Muscle layer of colon (tissue), 2 donors: ENCODE data around the gene EMC8.

Source experiments
- H3K27ac ChIP-seq: one replicate; pipeline ENCODE4 v1.7.0; 2013; ENCODE audit warnings: low read depth, mild to moderate bottlenecking, low read length, moderate library complexity
- H3K27me3 ChIP-seq, 2 donors: one replicate each; pipeline ENCODE4 v1.7.0; 2013; ENCODE audit warnings: low read length in 2 of 2, mild to moderate bottlenecking in 2 of 2; ENCODE audit not compliant: insufficient read depth in 2 of 2, control insufficient read depth in 1 of 2
- H3K36me3 ChIP-seq: one replicate; pipeline ENCODE4 v1.7.0; 2013; ENCODE audit warnings: mild to moderate bottlenecking, low read length; ENCODE audit not compliant: insufficient read depth
- H3K4me1 ChIP-seq: one replicate; pipeline ENCODE4 v1.7.0; 2013; ENCODE audit warnings: mild to moderate bottlenecking, low read length; ENCODE audit not compliant: insufficient read depth
- H3K4me3 ChIP-seq, 2 donors: one replicate each; pipeline ENCODE4 v1.7.0; 2013; ENCODE audit warnings: low read length in 2 of 2, low read depth in 1 of 2, mild to moderate bottlenecking in 1 of 2, moderate library complexity in 1 of 2
- H3K9ac ChIP-seq: one replicate; pipeline ENCODE4 v1.7.0; 2013; ENCODE audit warnings: low read length
- H3K9me3 ChIP-seq: one replicate; pipeline ENCODE4 v1.7.0; 2013; ENCODE audit warnings: mild to moderate bottlenecking, low read length
- donor health status: abdominal sarcoma.
- donor health status: Adenocarcinoma of cecum.

The EMC8 gene

DNA sequence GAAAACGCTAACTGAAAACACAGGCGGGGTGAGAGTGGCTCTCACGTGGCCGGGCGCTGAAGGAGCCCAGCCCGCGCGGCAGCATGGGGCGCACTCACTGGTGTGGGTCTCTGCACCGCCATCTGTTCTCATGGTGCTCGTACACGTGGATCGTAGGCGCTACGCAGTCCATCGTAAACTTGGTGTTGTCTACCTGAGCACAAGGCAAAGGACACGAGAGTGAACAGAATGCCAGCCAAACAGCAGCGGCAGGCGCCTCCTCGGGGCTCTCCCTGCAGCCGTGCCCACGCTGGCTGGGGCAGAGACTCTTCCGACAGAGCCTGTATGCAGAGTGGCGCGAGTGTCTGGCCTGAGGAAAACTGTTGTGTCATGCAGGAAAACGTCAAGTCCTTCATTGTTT lies 19.1 kb downstream of the EMC8 start:
- H3K4me3 ChIP-seq = no peak overlapping the region
- H3K36me3 ChIP-seq = peaks cover 26% of the 10 kb centered on the region
- peaks cover 12% of the 10 kb centered on the region for H3K4me1 ChIP-seq
- H3K9ac ChIP-seq = no peak overlapping the region
- H3K27ac ChIP-seq = no peak overlapping the region
- no peaks in the 10 kb centered on the region for H3K27me3 ChIP-seq
- no peaks in the 10 kb centered on the region for H3K9me3 ChIP-seq

DNA sequence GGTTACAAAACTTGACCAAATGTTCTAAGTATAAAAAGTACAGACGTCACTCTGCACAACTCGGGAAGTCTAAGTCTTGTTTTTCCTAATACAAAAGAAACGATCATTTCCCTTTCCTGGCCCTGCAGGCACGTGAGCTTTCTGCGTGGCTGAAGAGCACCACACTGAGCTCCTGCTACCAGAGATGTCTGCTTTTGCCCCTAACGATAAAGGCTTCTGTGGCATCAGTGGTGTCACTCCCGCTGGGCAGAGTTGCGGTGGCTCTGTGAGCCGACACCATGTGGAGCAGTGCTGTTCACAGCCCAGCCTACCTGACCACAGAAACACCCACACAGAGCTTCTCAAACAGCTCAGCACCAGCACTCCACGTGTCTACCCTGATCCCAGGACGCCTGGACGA lies 20.5 kb downstream of the EMC8 start:
- no peaks in the 10 kb centered on the region for H3K27me3 ChIP-seq
- no peaks in the 10 kb centered on the region for H3K9me3 ChIP-seq
- no peak overlapping the region for H3K9ac ChIP-seq
- H3K4me1 ChIP-seq = peaks cover 12% of the 10 kb centered on the region
- peaks cover 26% of the 10 kb centered on the region for H3K36me3 ChIP-seq
- no peak overlapping the region for H3K4me3 ChIP-seq
- no peak overlapping the region for H3K27ac ChIP-seq

DNA sequence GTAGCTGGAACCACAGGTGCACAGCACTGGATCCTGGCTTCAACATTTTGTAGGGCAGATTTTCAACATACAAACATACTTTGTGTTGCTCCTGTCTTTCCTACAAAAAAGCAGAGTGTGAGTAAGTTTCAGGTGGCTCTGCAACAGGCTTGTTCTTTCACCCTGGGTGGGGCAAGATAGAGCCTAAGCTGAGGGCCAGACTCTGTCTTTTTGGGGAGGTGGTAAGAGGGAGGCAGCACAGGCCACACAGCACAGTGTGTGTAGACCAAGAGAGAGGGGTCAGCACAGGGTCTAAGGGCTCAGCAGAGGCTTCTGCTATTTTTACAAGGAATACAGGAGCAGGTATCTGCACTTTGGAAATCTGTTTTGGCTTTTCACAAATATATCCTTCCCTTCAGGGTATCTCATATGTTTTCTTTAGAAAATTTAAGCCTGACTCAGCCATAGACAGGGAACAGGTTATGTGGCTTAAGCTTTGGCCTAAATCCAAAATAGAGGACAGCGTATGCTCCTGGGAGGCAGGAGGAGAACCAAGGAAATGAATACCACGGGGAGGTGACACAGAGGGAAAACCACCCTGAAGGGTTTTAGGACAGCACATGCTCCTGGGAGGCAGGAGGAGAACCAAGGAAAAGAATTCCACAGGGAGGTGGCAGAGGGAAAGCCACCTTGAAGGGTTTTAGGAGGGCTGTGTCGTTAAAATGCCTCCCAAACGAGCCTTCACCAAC lies 21.6 kb downstream of the EMC8 start:
- Histone ChIP-seq H3K4me3 (no peak overlapping the region), H3K4me1 (peaks cover 11% of the 10 kb centered on the region), H3K36me3 (peaks cover 26% of the 10 kb centered on the region), H3K9me3 (no peaks in the 10 kb centered on the region), H3K27me3 (no peaks in the 10 kb centered on the region), H3K27ac (no peak overlapping the region), H3K9ac (no peak overlapping the region)

DNA sequence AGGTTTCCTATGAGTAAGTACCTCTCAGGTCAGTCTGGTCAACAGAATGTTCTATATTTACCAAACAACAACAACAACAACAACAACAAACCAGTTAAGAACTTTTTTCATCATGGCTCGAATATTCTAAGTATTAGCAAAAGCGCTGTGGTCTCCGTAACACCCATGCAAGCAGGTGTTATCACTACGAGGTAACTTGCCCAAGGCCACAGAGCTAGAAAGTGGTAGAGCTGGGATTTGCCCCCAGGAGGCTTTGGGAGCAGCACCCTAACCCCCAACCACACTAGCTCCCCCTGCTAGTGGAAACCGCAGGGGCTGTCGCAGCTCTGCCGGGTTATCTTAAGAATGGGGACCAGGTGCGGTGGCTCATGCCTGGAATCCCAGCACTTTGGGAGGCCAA lies 24.5 kb downstream of the EMC8 start:
- no peak overlapping the region for H3K9ac ChIP-seq
- H3K27ac ChIP-seq = no peak overlapping the region

DNA sequence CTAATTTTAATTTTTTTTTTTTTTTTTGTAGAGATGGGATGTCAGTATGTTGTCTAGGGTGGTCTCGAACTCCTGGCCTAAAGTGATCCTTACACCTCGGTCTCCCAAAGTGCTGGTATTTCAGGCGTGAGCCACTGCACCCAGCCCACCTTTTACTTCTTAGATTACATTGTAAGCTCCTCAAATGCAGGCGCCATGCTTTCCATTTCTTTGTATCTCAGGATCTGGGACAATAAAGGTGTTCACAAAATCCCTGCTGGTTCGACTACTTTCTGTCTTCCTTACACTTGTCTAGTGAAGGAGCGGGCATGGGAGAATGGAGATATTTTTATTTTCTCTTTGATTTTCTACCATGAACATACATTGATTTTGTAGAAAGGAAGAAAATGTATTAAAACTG lies 25.2 kb downstream of the EMC8 start:
- Histone ChIP-seq H3K4me1 (no peaks in the 10 kb centered on the region), H3K9me3 (no peaks in the 10 kb centered on the region), H3K27ac (no peak overlapping the region), H3K27me3 (no peaks in the 10 kb centered on the region), H3K4me3 (no peak overlapping the region), H3K9ac (no peak overlapping the region), H3K36me3 (peaks cover 5% of the 10 kb centered on the region)

More for the DNA sequence above, 24.5 kb downstream of the EMC8 start:
- H3K36me3 ChIP-seq = peaks cover 12% of the 10 kb centered on the region
- H3K4me3 ChIP-seq = no peak overlapping the region
- H3K9me3 ChIP-seq = no peaks in the 10 kb centered on the region
- H3K4me1 ChIP-seq = no peaks in the 10 kb centered on the region
- H3K27me3 ChIP-seq = no peaks in the 10 kb centered on the region

DNA sequence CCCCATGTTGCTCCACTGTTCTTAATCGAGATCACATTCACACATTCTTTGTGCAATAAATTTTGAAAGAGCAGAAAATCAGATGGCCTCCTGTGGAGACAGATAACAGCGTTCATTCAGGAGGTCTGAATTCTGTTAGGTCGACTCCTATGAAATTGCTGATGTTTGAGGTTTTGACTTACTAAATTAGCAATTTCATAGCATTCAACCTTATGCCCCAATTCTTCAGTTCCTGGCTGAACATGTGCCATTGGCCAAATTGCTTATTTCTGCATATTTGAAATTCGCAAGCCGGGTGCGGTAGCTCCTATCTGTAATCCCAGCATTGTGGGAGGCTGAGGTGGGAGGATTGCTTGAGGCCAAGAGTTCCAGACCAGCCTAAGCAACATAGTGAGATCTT lies 26.3 kb downstream of the EMC8 start:
- H3K9ac ChIP-seq = no peak overlapping the region
- no peak overlapping the region for H3K27ac ChIP-seq
- no peaks in the 10 kb centered on the region for H3K36me3 ChIP-seq
- H3K9me3 ChIP-seq = no peaks in the 10 kb centered on the region
- no peak overlapping the region for H3K4me3 ChIP-seq
- no peaks in the 10 kb centered on the region for H3K27me3 ChIP-seq
- no peaks in the 10 kb centered on the region for H3K4me1 ChIP-seq

DNA sequence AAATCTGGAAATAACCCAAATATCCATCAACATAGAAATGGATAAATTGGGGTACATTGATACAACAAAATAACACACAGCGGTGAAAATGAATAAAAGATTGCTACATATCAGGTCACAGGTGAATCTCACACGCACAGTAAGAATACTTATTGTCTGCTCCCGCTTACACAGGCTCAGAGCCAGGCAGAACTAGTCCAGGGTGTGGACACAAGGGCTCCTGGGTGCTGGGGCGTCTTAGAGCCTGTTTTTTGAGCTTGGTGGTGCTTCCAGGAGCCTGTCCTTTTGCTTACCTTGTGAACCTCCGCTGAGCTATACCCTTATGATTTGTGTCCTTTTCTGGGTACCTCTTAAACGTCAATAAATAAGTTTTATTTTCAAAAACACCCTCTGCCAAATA lies 28.6 kb downstream of the EMC8 start:
- no peaks in the 10 kb centered on the region for H3K36me3 ChIP-seq
- H3K27me3 ChIP-seq = no peaks in the 10 kb centered on the region
- H3K27ac ChIP-seq = no peak overlapping the region
- no peaks in the 10 kb centered on the region for H3K4me1 ChIP-seq
- no peak overlapping the region for H3K9ac ChIP-seq
- no peak overlapping the region for H3K4me3 ChIP-seq
- H3K9me3 ChIP-seq = no peaks in the 10 kb centered on the region

DNA sequence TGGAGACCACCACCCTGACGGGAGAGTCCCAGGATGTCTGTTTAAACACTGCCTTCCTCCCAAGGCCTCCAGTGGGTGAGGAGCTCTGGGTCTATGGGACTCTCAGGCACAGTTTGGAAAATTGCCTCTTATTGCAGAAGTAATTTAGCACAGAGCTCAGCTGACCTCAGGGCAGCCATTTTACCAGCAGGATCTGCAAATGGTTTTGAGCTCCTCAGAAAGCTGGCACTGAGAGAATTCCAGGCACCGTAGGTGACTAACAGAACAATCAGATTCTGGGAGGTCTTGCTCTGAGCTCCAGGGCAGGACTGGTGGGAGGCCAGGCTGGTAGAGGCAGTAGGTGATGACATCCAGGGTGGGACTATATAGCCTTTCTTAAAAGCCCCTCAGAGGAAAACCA lies 31.1 kb downstream of the EMC8 start:
- H3K4me1 ChIP-seq = no peaks in the 10 kb centered on the region
- no peaks in the 10 kb centered on the region for H3K36me3 ChIP-seq
- no peak overlapping the region for H3K9ac ChIP-seq
- H3K27ac ChIP-seq = no peak overlapping the region
- H3K27me3 ChIP-seq = no peaks in the 10 kb centered on the region
- no peak overlapping the region for H3K4me3 ChIP-seq
- H3K9me3 ChIP-seq = no peaks in the 10 kb centered on the region

DNA sequence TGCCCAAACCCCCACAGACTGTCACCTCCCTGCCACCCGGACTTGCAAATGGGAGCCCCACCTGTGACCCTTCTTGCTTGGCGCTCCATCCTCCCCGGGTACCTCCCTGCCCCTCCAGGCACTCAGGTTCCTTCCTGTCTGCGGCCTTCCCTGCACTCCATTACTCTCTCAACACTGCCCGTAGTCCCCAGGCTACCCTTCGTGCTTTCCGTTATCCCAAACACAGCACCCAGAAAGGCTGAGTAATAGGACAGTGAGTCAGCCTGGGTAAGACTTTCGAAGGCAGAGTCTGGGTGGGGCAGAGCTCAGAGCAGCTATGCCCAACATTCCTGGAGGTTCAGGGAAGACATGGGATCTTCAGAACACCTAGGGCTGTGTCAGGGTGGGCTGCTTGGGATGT lies 31.8 kb downstream of the EMC8 start:
- Histone ChIP-seq H3K4me3 (no peak overlapping the region), H3K36me3 (no peaks in the 10 kb centered on the region), H3K9me3 (no peaks in the 10 kb centered on the region), H3K9ac (no peak overlapping the region), H3K4me1 (no peaks in the 10 kb centered on the region), H3K27ac (no peak overlapping the region), H3K27me3 (no peaks in the 10 kb centered on the region)

DNA sequence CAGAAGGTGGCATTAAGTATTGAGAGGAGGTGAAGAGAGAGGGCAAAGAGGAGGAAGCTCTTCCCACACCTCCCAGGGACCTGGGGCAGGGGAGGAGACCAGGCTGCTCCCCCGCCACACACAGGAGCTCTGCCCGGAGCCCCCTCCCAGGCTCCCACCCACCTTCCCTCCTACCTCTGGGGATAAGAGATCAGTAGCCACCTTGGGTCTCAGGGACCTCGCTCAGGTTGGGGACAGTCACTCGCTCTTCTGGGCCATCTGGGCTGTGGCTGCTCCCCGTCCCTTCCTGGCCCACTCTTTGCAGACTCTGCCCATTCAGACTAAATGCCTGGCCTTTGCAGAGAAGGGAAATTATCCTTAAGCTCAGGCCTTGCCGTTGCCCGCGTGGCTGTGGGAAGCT lies 33.6 kb downstream of the EMC8 start:
- Histone ChIP-seq H3K9ac (no peak overlapping the region), H3K4me1 (no peaks in the 10 kb centered on the region), H3K27ac (no peak overlapping the region), H3K27me3 (no peaks in the 10 kb centered on the region), H3K36me3 (no peaks in the 10 kb centered on the region), H3K4me3 (no peak overlapping the region), H3K9me3 (no peaks in the 10 kb centered on the region)

DNA sequence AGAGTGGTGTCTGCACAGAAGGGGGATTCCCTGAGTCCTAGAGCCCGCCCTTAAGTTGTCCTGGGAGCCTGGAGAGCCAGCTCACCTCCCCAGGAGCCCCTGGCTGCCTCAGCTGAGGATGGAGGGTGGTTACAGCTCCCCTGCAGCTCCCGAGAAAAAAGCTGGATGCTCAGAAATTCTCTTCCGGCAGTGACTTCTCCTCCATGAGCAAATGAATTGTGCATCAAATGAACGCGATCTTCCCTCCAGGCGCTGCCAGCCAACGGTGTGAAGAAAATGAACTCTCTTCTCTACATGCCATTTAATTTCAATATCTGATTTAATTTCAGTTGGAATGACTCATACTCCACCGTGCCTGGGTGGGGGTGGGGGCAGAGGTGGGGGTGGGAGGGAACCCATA lies 34.1 kb downstream of the EMC8 start:
- Histone ChIP-seq H3K4me1 (no peaks in the 10 kb centered on the region), H3K9ac (no peak overlapping the region), H3K36me3 (no peaks in the 10 kb centered on the region), H3K4me3 (no peak overlapping the region), H3K9me3 (no peaks in the 10 kb centered on the region), H3K27ac (no peak overlapping the region), H3K27me3 (no peaks in the 10 kb centered on the region)

DNA sequence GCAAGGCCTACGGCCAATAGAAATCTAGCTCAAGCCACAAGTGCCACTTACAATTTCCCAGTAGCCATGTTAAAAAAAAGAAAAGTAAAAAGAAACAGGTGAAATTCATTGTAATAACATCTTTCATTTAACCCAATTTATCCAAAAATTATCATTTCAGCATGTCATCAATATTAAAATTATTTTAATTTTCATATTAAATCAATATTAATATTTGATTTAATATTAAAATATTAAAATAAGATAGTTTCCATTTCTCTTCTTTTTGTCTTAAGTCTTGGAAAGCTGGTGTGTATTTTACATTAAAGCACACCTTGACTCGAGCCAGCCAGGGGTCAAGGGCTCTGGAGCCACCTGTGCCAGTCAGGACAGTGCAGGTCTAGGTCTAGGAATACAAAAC lies 35.7 kb downstream of the EMC8 start:
- Histone ChIP-seq H3K27ac (no peak overlapping the region), H3K27me3 (no peaks in the 10 kb centered on the region)

More for the DNA sequence above, 35.7 kb downstream of the EMC8 start:
- no peaks in the 10 kb centered on the region for H3K36me3 ChIP-seq
- no peak overlapping the region for H3K4me3 ChIP-seq
- H3K9me3 ChIP-seq = no peaks in the 10 kb centered on the region
- H3K9ac ChIP-seq = no peak overlapping the region
- no peaks in the 10 kb centered on the region for H3K4me1 ChIP-seq
